ENCODE results near the gene RDH5.

The RDH5 gene, protein sequence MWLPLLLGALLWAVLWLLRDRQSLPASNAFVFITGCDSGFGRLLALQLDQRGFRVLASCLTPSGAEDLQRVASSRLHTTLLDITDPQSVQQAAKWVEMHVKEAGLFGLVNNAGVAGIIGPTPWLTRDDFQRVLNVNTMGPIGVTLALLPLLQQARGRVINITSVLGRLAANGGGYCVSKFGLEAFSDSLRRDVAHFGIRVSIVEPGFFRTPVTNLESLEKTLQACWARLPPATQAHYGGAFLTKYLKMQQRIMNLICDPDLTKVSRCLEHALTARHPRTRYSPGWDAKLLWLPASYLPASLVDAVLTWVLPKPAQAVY

DNA sequence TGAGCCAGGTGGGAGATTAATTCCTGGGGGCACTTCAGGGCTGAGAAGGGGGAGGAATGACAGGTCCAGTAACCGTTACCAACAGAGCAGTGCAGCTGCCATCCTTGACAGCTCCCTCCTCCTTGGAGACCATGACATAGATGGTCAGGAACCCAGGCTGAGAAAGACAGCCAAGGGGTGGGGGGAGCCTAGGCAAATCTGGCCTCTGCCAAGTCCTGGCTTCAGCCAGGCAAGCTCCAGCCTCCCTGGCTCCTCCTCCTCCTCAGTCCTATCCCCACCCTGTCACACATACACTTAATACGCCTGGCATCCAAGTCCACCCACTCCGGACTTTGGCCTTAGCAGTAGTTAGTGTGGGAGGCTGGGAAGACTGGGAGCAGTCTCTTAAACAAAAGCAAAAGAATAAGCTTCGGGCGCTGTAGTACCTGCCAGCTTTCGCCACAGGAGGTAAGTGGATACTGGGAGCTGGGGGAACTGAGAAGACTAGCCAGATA lies at the start of gene RDH5:
RDH5 (plus strand) TSS at position 323 of the 494 bp plus-strand sequence. CDS start 792 bp downstream, outside the sequence.
- DNase-seq (ENCODE audit: low spot score): peak; percentile 95

DNA sequence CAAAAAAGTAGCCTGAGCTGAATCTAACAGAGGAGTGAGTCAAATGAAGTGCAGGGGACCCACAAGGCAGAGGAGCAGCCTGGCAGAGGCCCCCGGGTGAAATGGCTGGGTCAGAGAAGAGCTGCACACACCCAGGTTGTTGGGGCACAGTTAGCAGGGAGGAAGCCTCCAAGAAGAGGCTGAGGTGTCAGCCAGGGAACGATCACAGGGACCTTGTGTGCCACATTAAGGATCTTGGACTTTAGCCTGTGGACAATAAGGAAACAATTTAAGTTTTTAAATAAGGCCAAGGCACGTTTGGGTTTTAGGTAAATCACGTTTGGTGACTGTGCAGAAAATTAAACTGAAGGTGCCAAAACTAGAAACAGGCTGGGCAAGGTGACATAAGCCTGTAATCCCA lies 48.4 kb upstream of the RDH5 start:
- no peak for DNase-seq (ENCODE audit: low spot score)

DNA sequence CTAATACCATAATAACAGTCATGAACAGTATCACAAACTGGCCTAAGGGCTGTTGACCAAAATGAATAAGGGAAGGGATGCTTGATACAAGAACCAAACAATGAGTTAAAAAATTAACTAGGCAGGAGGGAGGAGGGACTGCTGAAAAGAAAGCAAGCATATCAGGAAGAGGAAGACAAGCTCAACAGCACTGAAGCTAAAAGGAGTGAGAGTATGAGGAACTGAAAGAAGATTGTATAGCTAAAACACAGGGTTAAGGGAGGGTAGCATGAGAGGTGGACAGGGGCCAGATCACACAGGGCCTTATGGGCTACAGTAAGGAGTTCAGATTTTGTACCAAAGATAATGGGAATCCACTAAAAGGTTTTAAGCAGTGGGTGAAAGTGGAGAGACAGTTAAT lies 46.6 kb upstream of the RDH5 start:
- DNase-seq (ENCODE audit: low spot score): no peak

DNA sequence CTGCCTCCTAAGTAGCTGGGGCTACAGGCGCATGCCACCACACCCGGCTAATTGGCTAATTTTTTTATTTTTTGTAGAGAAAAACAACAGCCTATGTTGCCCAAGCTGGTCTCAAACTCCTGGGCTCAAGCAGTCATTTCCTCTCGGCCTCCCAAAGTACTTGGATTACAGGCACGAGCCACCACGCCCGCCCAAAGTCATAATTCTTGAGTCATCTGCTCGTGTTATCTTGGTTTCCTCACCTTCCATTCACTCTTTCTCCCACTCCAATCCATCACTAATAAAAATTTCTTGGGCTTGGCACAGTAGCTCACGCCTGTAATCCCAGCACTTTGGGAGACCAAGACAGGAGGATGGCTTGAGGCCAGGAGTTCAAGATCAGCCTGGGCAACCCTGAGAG lies 44.5 kb upstream of the RDH5 start:
- DNase-seq (ENCODE audit: low spot score): peak; percentile 17

DNA sequence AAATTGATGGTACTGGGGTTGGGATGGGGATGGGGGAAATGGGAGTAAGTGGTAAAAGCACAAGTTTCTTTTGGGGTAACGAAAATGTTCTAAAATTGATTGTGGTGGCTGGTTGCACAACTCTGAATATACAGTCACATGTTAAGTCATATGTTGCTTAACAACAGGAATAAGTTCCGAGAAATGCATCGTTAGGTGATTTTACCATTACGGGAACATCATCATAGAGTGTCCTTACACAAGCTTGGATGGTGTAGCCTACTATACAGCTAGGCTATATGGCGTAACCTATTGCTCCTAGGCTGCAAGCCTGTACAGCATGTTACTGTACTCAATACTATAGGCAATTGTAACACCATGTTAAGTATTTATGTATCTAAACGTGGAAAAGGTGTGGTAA lies 43.5 kb upstream of the RDH5 start:
- no peak for DNase-seq (ENCODE audit: low spot score)

DNA sequence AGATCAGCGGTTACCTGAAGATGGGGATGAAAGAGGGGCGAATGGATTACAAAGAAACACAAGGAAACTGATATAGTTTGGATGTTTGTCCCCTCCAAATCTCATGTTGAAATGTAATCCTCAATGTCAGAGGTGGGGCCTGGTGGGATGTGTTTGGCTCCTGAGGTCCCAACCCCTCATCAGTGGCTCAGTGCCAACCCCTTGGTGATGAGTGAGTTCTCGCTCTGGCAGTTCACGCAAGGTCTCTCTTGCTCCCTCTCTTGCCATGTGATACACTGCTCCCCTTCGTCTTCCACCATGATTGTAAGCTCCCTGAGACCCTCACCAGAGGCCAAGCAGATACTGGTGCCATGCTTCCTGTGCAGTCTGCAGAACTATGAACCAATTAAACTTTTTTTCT lies 40.5 kb upstream of the RDH5 start:
- no peak for DNase-seq (ENCODE audit: low spot score)

DNA sequence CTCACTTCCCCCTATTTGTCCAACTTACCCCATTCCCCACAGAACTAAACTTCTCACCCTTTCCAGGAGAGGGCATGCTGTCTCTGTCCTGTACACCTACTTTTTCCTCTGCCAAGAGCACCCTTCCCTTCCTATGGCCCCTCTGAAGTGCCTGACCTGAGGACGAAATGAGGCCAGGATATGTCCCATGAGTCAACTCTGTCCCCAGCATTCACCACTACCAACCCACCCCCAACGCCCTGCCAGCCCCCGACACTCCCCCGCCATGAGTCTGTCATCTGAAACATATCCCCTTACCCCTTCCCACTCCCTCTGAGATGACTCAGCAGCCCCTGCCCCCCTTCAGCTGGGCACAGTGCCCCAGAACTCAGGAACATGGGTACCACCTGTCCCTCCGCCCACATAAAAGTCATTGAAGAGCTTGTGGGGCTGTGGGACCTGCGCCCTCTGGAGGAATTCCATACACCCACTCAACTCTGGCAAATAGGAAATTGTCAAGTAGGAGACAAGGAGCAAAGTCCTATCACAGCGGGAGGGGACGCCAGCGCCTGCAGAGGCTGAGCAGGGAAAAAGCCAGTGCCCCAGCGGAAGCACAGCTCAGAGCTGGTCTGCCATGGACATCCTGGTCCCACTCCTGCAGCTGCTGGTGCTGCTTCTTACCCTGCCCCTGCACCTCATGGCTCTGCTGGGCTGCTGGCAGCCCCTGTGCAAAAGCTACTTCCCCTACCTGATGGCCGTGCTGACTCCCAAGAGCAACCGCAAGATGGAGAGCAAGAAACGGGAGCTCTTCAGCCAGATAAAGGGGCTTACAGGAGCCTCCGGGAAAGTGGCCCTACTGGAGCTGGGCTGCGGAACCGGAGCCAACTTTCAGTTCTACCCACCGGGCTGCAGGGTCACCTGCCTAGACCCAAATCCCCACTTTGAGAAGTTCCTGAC lies 38.8 kb upstream of the RDH5 start:
- peak; percentile 95 for DNase-seq (ENCODE audit: low spot score)

DNA sequence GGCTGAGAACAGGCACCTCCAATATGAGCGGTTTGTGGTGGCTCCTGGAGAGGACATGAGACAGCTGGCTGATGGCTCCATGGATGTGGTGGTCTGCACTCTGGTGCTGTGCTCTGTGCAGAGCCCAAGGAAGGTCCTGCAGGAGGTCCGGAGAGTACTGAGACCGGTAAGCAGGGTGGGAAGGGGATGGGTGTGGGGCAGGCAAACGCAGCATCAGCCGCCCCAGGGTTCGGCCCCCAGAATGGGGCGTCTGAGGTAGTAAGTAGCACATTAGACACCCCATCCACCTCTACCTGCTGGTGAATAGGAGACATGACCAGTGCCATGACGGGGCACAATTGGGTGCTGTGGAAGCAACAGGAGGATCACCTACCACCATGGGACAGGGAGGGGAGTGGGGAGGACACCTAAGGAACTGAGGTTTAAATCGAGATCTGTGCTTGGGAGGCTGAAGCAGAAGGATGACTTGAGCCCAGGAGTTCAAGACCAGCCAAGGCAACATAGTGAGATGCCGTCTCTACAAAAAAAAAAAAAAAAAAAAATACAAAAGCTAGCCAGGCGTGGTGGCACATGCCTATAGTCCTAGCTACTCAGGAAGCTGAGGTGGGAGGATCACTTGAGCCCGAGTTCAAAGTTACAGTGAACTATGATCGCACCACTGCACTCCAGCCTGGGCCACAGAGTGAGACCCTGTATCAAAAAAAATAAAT lies 38.0 kb upstream of the RDH5 start:
- peak; percentile 39 for DNase-seq (ENCODE audit: low spot score)

DNA sequence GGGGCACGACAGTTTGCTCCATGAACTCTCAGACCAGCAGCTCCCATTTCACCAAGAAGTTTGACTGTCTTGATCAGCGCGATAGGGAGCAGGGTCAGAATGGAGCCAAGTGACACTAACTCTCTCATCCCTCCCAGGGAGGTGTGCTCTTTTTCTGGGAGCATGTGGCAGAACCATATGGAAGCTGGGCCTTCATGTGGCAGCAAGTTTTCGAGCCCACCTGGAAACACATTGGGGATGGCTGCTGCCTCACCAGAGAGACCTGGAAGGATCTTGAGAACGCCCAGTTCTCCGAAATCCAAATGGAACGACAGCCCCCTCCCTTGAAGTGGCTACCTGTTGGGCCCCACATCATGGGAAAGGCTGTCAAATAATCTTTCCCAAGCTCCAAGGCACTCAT lies 36.5 kb upstream of the RDH5 start:
- DNase-seq (ENCODE audit: low spot score): no peak

DNA sequence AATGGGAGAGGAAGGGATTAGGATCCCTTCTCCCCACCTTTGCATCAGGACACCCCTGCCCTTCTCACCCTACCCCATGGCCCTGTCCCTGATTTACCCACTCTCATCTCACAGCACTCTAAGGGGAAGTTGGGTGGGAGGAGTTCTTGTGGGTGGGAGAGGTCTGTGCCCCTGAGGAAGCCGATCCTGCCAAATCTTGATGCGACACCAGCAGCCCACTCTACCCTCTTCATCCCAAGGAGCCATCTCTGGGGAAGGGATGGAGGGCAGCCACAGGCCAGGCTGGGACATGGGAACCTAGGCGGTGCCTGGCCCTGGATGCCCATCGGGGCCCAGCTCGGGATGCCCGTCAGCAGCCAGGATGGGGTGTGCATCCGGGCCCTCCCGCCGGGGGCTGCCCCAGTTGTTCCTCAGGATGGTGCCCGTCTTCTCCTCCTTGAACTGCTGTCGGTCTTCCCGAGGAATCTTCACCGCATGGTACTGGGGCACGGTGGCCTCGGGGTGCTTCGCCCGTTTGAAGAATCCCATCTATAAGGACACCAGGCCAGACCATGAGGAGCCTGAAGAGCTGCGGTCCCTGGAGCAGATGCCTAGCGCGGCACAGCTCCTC lies 35.3 kb upstream of the RDH5 start:
- DNase-seq (ENCODE audit: low spot score): no peak

DNA sequence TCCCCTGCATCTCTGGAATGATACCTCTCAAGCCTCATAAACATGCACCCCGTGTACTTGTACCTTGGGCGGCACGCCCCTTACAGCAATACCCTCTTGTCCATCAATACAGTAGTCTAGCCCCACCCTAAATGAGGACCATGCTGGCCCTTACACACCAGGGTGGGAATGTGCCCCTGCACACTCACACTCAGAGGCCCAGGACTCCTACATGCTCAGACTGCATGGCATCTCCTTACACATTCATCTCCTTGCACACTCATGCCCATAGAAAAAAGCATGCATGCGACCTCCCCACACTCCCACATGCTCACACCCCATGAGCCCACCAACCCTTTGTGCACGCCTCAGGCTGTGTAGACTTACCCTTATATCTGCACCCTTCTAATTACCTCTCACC lies 34.5 kb upstream of the RDH5 start:
- DNase-seq (ENCODE audit: low spot score): no peak

DNA sequence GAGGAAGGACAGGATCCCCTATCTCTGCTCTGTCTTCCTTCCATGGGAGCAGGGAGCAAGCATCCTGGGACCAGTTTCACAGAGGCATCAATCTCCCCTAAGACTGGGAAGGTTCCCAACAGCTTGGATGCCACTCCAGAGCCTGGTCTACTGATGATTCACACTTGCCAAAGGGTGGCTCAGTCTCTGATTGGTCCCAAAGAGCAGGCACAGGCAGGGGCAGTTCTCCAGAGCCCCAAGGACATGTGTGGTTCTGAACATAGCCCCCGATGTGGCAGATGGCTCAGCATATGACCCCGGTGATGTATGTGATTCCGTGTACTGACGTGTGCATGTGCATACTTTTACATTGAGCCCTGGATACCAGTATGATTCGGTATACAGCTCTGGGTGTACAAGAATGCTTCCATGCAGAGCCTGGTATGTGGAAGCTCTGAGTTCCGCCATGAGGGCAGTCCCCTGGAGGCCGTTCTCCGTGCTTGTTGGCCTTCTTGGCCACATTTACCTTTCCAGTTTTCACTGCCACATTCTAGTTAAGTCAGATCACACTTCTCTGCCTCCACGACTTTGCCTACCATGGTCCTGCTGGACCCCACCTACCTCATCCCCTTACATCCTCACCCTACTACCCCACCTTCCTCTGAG lies 33.7 kb upstream of the RDH5 start:
- DNase-seq (ENCODE audit: low spot score): no peak

DNA sequence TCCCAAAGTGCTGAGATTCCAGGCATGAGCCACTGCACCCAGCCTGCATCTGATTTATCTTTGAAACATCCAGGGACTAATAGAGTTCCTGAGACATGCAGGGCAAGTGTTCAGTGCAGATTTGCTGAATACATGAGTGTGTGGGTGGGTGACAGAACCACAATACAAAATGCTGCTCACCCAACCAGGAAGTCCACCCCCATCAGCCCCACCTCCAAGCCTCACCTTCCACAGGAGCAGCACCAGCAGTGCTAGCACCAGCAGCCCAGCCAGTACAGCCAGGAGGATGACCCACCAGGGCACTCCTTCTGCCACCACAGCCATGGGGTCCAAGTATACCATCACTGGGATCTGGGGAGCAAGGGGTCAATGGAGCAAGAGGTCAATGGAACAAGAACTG lies 32.4 kb upstream of the RDH5 start:
- DNase-seq (ENCODE audit: low spot score): no peak

DNA sequence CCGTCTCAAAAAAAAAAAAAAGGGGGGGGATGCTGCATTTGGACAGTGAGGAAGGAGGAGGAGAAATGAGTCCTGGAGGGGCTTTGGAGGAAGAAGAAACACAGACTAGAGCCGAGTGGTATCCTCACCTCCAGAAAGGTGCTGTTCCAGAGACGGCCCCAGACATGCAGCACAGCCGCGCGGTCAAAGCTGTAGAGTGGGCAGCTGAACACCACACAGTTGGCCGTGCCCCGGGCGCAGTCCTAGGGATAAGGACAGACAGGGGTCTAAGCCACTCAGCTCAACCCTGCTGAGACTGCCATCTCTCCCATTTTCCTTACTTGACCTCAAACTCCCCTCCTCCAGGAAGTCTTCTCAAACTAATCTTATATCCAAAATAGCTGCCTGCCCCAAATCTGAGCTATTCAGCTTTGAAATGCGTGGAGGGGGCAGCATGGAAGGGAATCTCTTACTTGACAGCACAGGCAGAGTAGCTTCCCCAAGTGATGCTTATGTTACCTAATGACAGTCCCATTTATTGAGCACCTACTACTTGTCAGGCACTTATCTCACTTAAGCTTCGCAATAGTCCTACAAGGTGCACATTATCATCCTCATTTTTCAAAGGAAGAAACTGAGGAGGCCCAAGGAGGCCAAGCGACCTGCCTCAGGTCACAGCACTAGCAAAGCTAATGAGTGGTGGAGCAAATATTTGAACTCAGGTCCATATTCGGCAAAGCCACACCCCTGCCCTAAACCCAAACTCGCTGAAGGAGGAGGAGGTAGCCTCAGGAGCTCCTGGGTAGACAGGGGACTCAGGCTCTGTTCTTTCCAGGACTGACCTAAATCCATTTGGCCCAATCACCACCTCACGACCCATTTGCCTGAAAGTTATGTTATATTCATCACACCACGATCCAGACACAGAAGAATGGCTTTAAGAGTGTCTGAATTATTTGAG lies 31.2 kb upstream of the RDH5 start:
- no peak for DNase-seq (ENCODE audit: low spot score)

DNA sequence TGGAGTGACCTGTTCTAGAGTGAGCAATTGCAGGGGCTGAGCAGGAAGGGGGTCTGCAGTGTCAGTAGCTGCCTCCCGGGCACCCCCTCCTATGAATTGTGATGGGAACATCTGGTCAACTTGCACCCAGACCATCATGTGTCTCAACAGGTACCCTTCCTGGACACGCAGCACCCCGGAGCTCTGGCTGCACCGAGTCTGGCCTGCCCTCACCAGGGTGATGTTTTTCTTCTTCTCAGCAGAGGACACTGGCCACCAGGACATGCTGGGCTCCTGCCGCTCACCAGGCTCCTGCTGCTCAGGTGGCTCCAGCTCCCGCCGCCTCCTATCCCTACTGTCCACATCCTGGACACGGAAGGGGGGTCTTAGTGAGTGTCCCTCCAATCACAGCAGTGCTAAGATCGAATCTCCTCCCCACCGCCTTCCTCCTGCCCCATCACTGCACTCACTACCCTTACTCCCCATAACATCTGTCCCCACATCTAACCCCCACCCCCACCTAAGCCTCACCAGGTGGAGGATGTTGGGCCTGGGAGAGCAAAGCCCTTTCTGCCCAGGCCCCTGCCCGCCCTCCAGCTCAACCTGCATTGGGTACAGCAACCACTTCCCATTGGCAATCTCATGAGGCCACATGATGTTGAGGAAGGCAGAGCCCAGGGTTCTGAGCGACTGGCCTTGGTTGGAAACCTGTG lies 27.4 kb upstream of the RDH5 start:
- DNase-seq (ENCODE audit: low spot score): no peak

DNA sequence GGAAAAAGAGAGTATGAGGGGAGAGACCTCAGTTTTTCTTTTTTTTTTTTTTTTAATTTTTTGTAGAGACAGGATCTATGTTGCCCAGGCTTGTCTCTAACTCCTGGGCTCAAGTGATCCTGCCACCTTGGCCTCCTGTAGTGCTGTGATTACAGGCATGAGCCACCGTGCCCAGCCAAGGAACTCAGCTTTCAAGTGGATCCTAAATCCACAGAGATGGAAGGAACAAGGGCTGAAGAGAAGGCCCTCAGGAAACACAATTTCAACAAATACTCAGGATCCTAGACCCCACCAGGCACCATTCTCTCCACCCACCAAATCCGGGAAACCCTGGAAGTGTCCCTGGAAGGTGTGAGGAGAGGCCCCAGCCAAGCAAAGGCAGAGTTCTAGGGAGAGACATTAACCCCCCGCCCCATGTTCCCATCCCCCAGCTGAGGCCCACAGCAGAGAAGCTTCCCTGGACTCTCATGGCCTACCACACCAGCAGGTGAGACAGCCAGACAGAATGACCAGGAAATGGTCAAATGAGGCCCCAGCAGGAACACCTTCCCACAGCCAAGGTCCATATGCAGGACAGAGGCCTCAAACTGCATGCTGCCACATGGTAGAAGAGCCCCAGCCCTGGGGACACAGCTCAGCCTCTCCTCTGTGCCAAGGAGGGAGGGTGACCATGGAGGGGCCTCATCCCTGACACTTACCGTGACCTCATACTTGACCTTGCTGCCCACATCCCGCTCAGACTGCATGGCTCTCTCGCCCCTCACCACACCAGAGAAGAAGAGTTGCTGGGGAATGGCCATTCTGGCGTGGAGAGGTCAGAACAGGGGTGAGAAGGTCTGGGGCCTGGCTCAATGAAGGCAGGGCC lies 26.6 kb upstream of the RDH5 start:
- DNase-seq (ENCODE audit: low spot score): no peak

DNA sequence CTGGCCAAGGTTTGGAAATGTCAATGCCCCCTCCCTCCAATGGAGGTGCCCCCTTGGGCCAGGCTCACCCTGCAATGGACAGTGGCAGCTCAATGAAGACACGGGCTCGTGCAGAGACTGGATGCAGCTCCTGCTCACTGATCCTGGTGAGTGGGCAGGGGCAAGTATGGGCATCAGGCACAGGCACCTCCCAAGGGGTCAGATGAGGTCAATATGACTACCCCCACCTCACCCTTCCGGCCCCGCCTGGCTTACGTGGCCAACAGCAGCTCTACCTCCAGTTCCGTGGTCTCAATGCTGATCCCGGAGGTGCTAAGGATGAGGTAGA lies 26.0 kb upstream of the RDH5 start:
- DNase-seq (ENCODE audit: low spot score): no peak

DNA sequence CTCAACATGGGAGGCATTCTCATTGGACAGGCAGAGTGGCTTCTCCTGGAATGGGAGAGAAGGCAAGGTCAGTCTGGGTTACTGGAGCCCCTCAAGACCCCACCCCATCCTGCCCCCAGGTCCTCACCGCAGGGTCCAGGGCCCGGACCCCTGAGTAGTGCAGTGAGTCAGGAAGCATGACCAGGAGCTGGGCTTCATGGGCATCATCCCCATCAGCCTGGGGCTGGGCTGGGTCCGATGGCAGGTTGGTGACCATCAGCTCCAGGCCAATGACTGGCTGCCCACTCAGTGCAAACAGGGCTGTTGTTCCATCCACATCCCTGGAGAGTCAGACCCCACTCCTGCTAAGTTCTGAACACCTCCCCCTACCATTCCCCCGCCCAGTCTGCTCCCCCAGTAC lies 25.5 kb upstream of the RDH5 start:
- no peak for DNase-seq (ENCODE audit: low spot score)

DNA sequence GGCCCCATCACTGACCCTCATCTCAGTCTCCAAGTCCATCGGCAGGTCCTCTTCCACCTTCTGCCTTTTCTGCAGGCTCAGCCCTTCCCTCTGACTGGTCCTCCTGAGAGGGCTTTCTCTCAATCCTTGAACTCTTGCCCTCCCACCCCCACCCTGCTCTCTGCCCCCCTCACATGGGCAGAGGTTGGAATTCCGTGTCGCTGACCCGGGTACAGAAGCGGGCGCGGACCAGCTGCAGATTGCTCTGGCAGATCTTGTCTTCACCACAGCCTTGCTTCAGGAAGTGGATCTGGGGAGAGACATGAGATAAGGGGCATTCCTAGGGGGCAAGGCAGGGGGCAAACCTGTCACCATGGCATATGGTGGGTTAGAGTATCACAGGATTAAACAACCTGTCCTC lies 24.8 kb upstream of the RDH5 start:
- no peak for DNase-seq (ENCODE audit: low spot score)
